Measurements from ENCODE around the gene C20orf202.

DNA sequence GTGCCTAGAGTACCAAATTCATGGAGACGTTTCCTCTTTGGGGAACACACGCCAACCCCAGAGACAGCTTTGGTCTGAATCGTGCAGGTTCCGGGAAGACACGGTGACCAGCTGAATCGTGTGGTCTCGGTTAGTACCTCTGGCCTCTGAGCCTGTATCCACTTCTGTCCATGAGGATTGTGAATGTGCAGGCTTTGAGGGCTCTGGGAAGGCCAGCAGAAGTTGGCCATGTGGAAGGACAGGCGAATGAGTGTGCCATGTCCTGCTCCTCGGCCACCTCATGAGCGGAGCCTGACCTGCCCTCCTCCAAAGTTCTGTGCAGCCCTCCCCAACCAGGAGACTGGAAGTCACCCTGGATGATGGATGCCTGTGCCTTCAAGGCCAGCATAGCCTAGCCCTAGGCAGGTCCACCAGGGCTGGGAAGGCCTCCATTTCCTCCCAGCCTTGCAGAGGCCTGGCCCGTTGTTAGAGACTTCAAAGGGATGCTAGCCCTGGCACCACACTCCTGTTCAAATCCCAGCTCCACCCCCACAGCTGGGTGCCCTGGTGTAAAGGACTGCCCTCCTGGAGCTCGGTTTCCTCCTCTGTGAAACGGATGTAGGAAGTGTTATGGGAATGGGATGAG is 16.8 kb upstream of the C20orf202 start:
- TF ChIP-seq, protein P1, sequence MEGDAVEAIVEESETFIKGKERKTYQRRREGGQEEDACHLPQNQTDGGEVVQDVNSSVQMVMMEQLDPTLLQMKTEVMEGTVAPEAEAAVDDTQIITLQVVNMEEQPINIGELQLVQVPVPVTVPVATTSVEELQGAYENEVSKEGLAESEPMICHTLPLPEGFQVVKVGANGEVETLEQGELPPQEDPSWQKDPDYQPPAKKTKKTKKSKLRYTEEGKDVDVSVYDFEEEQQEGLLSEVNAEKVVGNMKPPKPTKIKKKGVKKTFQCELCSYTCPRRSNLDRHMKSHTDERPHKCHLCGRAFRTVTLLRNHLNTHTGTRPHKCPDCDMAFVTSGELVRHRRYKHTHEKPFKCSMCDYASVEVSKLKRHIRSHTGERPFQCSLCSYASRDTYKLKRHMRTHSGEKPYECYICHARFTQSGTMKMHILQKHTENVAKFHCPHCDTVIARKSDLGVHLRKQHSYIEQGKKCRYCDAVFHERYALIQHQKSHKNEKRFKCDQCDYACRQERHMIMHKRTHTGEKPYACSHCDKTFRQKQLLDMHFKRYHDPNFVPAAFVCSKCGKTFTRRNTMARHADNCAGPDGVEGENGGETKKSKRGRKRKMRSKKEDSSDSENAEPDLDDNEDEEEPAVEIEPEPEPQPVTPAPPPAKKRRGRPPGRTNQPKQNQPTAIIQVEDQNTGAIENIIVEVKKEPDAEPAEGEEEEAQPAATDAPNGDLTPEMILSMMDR (IDR thresholded peaks at IDR 0.05): no peak
- no peak for TF ChIP-seq POLR2A (IDR thresholded peaks at IDR 0.05)
